GM21737 (cell line): ENCODE measurements around the gene NRXN3.

Experiments used
- ATAC-seq: cut with Tn5 transposase; IDR thresholded peaks from one replicate; pipeline ENCODE4 v1.9.1; 2021; ENCODE audit warnings: mild to moderate bottlenecking, moderate library complexity; ENCODE audit not compliant: unreplicated experiment

The NRXN3 gene

DNA sequence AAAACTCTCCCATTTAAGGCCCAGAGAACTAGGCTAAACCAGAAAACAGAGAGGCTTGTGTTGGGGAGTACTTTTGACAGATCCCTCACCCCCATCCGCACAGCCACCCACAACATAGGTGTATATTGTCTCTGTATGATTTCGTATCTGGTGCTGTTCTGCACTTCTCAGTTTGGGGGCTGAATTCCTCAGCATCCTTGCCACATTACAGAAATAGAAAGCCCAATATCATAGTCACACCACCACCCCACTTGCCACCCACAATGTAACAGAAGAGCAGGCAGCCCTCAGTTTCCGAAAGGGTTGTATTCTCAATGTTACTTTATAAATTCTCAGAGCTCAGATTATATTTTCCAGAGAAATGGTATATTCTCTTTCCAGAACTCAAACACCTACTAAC lies 1090.2 kb downstream of the NRXN3 start:
- ATAC-seq: no peak

GRCh38 chr14:79265366-79265946 lies 1095.3 kb downstream of the NRXN3 start:
- no peak for ATAC-seq

- ATAC-seq: no peak
Observed at GRCh38 chr14:79270361-79270760, 1100.2 kb downstream of the NRXN3 start.

DNA sequence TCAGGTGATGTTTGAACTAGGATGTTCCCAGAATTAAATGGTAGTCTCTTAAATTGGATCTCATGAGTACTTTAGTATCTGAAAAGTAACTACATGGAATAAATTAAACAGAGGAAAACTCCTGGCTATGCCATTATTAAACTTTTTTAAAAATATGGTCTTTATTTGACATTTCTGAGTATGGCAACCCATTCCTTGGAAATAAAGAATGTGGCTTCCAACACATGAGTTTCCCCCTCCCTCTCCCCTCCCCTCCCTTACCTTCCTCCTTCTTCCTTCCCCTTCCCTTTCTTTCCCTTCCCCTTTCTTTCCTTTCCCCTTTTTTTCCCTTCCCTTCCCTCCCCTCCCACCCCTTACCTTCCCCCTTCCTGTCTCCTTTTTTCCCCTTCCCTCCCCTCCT lies 1100.9 kb downstream of the NRXN3 start:
- no peak for ATAC-seq

DNA sequence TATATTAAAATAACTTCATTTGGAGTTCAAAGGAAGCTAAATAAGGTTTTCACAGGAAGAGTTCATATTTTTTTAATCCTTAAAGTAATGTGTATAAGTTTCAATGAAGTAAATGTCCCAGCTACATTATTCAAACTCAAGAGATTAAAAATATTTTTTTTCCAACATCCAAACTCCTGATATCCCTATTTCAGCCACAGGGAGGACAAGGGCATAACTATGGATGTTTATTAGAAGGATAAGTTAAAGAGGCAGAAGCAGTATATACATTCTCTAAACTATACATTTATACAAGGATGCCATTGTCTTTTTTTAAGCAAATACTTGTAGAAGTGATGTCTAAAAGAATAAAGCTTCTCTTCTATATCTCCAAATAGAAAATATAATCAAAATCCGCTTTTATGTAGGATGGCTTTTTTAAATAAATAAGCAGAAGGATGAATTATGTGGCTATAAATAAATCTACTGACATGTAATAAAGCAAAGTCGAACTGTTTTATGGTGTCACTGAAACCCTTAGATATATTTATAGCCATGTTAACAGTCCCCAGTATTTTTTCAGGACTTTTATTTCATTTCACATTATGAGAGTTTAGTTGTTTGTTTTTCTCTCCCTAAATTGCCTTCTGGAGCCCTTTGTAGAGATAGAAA lies 1104.6 kb downstream of the NRXN3 start:
- no peak for ATAC-seq

GRCh38 chr14:79275292-79275655 lies 1105.1 kb downstream of the NRXN3 start:
- no peak for ATAC-seq

DNA sequence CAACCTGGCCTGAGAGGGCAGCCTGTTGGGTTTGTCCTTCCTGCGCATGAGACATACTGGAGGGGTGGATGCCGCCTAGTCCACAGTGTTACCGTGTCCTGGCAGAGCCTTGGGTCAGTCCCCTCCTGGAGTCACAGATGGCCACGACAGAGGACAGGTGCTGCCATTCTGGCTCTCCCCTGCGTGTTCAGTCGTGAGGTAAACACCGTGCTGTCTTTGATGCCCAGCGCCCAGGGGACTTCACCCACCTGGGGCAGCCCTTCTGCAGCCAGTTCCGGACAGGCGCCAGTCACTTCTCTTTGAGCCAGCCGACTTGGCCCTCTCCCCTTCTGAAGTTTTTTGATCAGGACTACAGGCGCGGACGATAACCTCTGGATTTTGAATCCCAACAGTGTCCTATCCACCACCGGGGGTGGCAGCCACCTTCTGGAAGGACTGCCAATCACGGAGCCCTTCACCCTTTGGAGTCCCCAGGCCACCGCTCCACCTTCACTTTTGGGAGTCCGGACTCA lies 1108.2 kb downstream of the NRXN3 start:
- no peak for ATAC-seq

DNA sequence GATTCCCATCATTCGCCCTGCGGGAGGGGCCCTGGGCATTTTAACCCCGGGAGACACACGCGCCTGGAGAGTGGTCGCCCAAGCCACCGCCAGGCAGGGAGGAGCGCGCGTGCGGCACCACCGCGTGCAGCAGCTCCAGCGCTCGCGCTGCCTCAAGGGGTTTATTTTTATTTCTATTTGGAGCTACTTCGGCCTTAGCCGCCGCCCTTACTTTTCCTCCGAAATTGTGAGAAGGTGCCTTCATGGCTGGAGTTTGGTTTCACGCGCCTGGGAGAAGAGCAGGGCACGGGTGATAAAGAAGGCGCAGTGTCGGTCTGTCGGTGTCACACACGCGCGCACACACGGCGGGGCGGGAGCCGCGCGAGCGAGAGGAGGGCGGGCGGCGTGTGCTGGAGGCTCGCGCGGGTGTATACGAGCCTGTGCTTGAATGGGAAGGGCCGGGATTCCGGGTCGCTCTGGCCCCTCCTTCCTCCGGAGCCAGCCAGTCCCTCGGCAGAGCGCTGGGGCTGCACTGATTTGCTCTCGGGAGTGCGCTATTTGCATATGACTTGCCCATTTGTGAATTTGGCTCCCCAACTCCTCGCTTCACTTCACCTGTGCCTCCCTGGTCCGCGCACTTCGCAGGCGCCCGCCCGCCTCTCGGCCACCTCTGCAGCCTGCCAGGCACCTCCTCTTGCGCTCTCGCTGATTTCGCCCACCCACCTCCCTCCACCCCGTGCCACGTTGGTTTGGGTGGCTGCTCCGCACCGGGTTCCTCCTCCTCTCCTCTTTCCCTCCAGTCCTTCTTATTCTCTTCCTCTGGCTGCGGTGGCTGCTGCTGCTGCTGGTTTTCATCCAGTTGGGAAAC lies 1108.8 kb downstream of the NRXN3 start:
- no peak for ATAC-seq

- ATAC-seq: no peak
Observed at GRCh38 chr14:79279645-79280597, 1109.7 kb downstream of the NRXN3 start.

GRCh38 chr14:79281244-79282152 lies 1111.3 kb downstream of the NRXN3 start:
- no peak for ATAC-seq

DNA sequence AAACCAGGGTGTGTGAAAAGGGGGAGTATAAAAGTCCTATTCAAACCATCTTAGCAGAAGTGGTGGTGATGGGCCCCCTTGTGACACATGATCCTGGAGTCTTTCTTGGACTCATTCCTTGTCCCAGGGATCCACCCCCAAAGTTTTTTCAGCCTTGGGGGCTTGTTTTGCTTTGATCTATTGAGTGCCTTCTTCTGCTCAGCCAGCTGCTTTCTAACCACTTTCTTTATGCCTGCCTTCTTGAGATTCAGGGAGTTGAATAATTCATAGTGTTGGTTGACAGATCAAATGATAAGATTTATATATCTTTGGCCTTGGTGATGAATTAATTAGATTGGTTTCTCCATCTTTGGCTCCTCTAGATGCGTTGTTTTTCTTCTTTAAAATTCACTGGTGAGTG lies 1114.4 kb downstream of the NRXN3 start:
- ATAC-seq: no peak

- no peak for ATAC-seq
Observed at GRCh38 chr14:79285263-79285662, 1115.1 kb downstream of the NRXN3 start.

DNA sequence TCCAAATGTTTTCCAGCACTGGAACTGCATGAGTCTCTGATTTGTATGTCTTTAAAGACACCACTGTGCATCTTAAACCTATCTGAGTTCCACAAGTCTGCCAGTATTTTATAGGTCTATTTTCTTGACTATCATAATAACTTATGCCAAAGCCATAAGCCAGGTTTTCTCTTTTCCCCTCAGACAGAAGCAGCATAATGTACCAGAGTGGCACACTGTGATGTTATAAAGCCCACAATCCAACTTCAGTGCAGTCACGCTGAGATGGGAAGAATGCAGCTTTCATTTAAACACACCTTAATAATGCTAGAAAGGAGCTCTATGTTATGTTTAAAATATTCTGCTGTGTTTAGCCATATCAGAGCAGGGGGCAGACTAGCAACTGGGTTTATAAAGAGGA lies 1117.8 kb downstream of the NRXN3 start:
- no peak for ATAC-seq

DNA sequence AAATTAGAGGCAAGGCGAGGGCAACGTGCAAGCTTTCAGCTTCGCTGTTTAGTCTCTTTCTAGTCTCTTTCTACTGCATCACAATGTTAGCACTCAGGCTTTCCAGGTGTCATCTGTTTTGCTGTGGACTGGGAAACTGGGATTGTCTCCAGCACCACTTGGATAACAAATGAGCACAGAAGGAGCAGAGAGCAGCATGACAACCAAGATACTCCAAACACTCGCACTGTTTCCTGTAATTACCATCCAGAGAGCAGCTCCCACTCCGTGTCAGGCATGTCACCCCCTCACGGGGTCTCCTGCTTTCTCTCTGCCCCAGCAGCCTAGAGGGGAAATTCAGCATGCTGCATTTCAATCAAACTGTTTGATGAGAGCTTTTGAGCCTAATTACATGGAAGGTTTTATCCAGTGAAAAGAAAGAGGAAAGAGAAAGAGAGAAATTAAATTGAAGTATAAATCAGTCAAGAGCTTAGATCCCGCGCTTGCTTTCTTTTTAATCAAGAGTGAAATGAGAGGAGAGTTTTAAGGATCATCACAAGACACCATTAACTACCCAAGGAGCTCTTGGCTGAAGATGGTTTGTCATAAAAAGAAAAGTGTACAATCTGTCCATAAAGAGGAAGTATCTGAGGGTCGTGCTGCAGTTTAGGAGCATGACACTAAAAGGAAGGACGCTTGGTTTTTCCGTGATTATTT lies 1123.5 kb downstream of the NRXN3 start:
- ATAC-seq: no peak

DNA sequence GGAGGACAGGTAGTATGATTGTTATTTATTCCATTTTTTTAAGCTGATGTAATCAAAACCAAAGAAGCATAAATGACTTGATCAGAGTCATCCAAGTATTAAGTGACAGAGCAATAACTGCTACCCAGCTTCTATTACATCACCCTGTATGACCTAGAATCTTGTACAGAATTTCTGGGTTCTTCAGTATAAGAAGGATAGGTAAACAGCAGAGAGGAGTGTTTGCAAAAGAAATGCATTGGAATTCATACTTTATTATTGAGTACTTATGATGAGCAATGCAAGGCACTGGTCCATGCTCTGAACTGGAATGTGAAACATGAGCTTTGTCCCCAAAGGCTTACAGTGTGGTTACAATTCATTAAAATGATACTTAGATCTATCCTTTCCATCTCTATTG lies 1124.3 kb downstream of the NRXN3 start:
- ATAC-seq: no peak

DNA sequence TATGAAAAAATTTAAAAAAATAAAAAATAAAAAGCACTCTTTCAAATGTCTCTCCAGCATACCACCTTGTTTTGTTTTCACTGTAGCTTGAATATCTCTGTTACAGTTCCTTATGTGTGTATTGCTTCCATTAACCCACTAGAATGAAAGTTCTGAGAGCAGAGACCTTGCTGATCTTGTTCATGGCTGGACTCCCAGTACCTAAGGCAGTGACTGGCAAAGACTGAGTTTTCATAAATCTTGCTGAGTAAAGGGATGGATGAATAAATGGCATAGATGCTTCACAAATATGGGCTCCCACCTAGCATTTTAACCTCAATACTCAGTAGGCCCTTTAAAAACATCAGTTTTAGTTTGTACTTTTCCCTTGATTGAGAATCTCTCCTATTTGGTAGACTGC lies 1125.2 kb downstream of the NRXN3 start:
- no peak for ATAC-seq

DNA sequence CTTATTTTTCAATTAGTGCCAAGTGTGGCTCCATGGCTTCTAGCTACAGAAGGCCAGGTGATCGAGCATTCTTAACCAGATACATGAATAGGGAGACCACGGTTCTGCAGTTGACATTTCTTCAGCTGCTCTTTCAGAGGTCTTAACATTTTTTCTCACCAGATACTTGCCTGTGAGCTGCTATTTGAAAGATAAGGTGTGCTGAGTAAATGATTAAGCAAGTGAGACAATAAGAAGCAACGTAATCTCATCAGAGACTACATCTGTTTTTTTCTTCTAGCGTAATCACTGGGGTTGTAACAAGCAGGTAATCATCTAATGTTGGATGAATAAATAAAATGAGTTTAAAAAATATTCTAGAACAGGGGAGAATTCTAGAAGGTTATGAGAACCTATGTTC lies 1128.2 kb downstream of the NRXN3 start:
- ATAC-seq: no peak

- ATAC-seq: no peak
Observed at GRCh38 chr14:79299162-79299561, 1129.0 kb downstream of the NRXN3 start.

- ATAC-seq: no peak
Observed at GRCh38 chr14:79304279-79304678, 1134.1 kb downstream of the NRXN3 start.
